Measurements from ENCODE around the gene FGF2.
A peak's percentile ranks its signal among the peaks of the same experiment; 100 is the strongest.
"Not testable (repeated sequence)": the region's sequence is repeated elsewhere in the genome, so short reads cannot be mapped to it uniquely, and the experiment has no call there.

The FGF2 gene

GRCh38 chr4:122898370-122899150, 71.9 kb downstream of the FGF2 start:
- no peak for DNase-seq

- DNase-seq = no peak
These were observed 73.1 kb downstream of the FGF2 start for GRCh38 chr4:122899682-122900081.

DNA sequence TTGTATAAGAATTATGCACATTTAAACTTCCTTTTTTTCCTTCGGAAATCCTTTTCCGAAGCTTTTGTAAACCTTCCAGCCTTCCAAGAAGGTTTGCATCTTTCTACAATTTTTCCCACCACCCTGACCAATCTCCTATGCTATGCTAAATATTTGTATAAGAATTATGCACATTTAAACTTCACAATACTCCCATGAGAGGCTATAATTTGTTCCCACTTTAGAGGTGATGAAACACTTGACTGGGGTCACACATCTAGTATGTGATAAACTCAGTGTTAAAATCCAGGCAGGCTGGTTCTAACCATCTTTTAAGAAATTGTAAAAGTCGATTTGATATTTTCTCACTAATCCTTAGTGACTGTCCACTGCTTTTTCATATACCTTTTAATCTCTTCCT, 73.7 kb downstream of the FGF2 start:
- no peak for DNase-seq

DNA sequence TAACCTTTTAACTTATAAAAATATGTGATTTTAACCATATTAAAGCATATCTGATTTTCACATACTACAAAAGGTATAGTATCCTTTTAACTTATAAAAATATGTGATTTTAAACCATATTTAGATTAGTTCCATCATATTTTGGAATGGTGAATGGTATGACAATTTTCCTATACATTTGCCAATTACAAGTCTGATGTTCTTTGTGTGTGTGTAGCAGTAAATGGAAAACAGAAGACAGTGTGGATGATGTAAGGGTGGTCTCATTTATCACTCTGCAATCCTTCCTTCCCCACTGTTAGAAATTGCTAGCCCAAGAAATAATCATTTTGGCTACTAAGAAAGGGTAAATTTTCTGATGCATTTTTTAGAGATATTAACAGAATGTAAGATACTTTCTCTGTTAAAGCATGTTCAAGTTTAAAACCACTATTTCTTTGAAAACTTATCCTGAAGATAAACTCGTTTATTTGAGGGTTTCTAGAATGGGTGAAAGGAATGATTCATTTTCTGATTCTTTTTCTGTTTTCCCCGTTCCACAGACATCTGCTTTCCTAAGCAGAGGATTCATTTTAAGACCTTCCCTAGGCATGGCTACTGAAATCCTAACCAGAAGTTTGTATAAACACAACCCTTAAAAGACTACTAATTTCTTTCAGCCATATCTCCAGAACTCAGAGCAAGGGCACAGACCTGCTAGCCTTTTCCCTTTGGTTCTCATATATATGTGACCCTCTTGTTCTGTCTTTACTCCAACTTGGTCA, 74.8 kb downstream of the FGF2 start:
- no peak for DNase-seq

GRCh38 chr4:122903766-122904288, 77.2 kb downstream of the FGF2 start:
- DNase-seq = no peak

DNA sequence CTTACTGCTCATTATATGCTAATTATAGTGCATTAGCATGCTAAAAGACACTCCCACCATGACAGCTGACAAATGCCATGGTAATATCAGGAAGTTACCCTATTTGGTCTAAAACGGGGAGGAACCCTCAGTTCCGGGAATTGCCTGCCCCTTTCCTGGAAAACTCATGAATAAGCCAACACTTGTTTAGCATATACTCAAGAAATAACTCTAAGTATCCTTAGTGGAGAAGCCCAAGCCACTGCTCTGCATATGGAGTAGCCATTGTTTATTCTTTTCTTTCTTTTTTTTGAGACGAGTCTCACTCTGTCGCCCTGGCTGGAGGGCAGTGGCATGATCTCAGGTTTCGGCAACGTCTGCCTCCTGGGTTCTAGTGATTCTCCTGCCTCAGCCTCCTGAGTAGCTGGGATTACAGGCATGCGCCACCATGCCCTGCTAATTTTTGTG, 80.3 kb downstream of the FGF2 start:
- DNase-seq = no peak

GRCh38 chr4:122908223-122908622, 81.6 kb downstream of the FGF2 start:
- DNase-seq = no peak

DNA sequence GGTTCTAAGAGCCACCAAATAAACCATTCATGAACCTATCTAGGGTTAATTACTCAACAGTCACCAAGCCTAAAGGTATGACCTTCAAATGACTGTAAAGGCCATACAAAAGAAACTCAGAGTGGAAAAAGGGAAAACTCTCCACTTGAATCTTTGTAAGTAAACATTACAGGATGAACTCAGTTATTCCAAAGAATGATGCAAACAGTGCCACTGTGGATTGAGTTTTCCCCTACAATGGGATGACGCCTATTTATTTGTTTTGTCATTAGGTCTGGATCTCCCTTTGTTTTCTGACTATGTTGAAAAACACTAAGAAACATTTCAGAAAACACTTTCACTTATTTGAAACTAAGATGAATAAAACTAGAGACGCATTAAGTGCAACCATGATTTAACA, 83.1 kb downstream of the FGF2 start:
- no peak for DNase-seq

DNA sequence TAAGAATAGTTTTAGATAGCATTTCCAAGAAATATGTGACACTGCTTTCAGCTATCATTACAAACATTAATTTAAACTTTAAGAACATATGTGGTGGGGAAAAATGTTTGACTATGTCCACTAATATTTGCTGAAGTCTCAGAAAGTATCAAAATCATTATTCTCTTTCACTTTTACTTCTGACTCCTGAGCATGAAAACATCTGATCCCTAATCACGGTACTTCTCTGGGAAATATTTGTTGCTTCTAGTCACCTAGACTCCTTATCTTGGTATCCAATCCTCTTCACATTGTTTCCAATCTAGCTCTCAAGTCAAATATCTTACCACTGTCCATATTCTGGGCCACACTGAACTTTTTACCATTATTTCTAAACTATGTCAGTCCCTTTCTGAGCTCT, 85.0 kb downstream of the FGF2 start:
- DNase-seq = no peak

- no peak for DNase-seq
These were observed 86.4 kb downstream of the FGF2 start for GRCh38 chr4:122912810-122913575.

DNA sequence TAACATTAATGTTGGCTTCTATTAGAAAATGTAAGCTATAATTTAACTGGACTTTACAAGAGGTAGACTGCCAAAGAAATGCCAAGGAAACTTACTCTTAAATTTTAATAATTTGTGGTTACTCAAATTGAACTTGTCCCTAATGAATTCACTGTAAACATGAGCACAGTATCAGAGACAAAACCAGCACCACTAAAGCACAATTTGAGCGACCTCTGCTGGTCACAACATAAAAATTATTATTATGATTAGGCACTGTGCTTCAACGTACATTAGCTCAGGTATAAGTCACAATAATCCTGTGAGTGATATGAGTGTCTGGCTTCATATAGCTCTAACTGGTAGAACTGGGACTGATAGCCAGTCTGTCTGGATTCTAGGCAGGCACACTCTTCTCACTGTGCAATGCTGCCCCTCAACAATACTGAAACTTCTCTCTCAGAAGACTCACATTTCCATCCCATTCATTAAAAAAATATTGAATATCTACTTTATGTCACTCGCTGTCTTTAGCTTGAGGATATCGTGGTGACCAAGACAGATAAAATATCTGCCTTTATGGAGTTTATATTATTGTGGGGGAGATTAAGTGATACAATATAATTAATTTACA, 87.8 kb downstream of the FGF2 start:
- DNase-seq = no peak

DNA sequence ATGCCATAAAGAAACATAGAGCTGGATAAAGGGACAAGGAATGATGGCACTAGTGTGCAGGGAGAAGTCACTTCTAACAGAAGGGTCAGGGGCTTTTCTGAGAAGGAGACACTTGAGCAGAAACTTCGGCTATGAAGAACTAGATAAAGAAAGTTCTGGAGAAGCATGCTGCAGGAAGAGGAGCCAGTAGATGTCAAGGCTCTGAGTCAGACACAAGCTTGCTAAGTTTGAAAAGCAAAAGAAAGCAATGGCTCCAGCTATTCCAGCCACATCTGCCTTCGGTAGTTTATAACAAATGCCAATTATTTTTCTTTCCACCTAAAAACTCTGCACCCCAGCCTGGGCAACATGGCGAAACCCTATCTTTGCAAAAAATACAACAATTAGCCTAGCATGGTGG, 88.3 kb downstream of the FGF2 start:
- DNase-seq = no peak

DNA sequence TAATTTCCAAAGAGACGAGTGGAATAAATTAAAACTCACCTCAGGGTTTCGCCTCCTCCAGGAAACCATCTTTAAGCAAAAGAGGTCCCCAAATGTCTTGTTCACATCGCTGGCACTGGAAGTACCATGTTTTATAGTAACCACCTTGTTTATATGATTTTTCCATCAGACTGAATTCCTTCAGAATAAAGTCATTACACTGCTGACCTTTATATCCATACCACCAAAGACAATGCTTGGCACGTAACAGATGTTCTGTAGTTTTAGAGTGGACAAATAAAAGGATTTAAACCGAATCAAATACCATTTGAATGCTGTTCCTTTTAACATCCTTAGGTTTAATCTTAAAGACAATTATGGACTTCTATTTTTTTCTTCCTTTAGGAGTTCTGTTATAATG, 91.1 kb downstream of the FGF2 start:
- no peak for DNase-seq

DNA sequence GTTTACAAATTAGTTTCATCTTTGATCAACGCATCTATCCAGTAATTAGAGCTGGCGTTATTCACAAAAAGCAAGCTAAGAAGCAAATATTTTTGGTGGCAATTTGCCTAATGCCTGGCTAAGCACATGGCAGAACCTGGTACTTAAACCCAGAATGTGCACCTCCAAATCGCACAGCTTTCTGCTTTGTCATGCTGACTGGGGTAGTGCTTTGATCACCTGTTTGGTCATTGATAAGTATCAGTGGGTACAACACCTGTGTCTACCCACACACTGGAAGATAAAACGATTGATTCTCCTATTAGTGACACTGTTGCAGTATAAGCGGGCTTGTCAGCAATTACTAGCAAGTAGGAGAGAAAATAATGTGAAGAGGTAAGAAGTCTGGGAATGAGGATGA, 93.8 kb downstream of the FGF2 start:
- no peak for DNase-seq

GRCh38 chr4:122921300-122921699, 94.7 kb downstream of the FGF2 start:
- DNase-seq = no peak

DNA sequence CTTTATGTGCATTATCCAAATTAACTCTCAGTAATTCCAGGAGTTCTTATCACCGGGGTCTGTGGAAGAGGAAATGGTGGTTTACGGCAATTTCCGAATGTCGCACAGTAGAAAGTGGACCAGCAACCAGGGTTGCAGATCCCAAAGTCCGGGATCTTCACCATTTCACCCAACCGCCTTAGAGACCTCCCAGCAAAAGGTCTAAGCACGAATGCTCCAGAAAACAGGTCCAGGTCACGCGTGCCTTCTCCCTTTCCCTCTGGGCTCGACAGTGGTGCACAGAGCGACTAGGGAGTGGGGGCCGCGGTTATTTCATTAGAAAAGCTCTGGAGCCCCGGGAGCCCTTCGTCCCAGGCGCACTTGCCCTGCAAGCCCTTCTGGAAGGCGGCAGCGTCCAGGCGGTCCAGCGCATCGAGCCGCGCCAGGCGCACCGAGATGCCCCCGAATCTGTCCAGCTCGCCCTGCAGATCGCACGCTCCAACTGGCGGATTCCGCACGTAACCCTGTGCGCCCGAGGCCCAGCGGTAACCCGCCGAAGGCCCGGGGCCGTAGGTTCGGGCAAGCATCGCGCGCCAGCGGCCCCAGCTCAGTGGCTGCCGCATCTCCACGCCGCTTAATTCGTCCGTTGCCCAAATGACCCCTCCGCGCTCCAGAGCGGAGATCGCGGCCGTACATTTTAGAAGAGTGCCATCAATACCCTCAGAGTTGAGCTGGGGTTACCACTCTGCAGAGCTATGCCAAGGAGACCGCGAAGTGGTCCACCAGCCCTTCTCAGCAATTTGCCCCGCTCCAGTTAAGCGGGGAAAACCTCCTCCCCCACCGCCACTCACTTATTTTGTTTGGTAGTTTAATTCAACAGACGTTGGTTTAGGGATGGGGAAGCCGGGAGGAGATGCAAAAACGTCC, 95.6 kb downstream of the FGF2 start, which contains the start of gene NUDT6:
TSS of gene NUDT6 (minus strand) at position 627 of the 906 bp plus-strand sequence. CDS start at position 602, 25 bp downstream.
- peak; percentile 78 for DNase-seq

GRCh38 chr4:122922877-122923511, 96.4 kb downstream of the FGF2 start:
- DNase-seq = peak; percentile 94

GRCh38 chr4:122928930-122929329, 102.3 kb downstream of the FGF2 start:
- DNase-seq = no peak

GRCh38 chr4:122930862-122931261, 104.2 kb downstream of the FGF2 start:
- no peak for DNase-seq

DNA sequence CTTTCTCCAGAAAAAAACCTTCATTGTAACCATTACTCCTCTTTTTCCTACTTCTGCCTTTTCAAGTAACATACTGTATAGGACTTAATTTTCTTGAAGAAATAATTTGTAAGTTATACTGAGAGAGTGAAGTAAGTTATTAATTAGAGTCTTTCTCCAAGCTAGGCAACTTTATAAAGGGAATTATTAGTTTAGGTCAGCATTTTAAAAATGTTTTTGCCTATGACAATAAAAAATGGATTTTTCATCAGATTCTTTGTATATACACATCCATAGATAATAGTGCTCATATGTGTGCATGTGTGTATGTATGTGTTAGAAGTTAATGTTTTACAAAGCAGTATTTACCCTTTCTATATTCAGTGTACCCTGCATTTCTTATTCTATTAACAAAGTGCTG, 106.1 kb downstream of the FGF2 start:
- no peak for DNase-seq

GRCh38 chr4:122945136-122945535, 118.5 kb downstream of the FGF2 start:
- DNase-seq = not testable (repeated sequence)

All from right hindlimb (tissue), 1 donor.